ENCODE results near the gene ITPR2.

The ITPR2 gene

DNA sequence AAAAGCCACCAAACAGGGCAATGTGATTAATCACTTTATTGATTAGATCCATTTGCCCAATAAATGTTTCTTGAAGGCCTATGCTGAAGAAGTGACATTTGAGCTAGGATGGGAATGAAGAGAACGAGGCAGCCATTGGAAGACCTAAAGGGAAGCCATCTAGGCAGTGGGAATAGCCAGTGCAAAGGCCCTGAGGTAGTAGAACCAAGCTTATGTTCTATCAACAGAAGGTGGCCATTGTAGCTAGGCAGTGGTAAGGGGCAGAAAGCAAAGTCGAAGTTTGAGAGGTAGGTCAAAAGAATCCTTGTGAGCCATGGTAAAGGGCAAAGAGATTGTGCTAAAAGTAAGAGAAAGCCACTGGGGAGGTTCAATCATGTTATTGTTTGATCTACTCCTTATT is 173.1 kb downstream of the ITPR2 start:
- no peak overlapping the region for H3K23ac ChIP-seq (ENCODE audit: low read length)
- H3K18ac ChIP-seq (ENCODE audit: low read length) = no peak overlapping the region
- H2BK5ac ChIP-seq (ENCODE audit: low read depth, low read length, poor library complexity) = no peak overlapping the region
- no peaks in the 10 kb centered on the region for H3K79me1 ChIP-seq (ENCODE audit: low read length)
- H3K4me1 ChIP-seq (ENCODE audit: control insufficient read depth in 1 of 2, insufficient read depth in 2 of 2, low read length in 2 of 2) = no peaks in the 10 kb centered on the region
- no peak overlapping the region for H2AFZ ChIP-seq (ENCODE audit: insufficient read depth, low read length, poor library complexity)
- no peak overlapping the region for H2BK120ac ChIP-seq (ENCODE audit: insufficient read depth, low read length, poor library complexity)
- H2AK5ac ChIP-seq (ENCODE audit: low read length) = no peak overlapping the region
- H4K8ac ChIP-seq (ENCODE audit: low read depth, low read length) = no peak overlapping the region
- no peaks in the 10 kb centered on the region for H3K27me3 ChIP-seq (ENCODE audit: insufficient read depth, low read length)
- no peak overlapping the region for H3K14ac ChIP-seq (ENCODE audit: low read length)
- H3K4me2 ChIP-seq (ENCODE audit: low read length) = no peak overlapping the region
- H3K9ac ChIP-seq (ENCODE audit: low read length) = no peak overlapping the region
- no CpG with 5 or more reads among the region's 2 CpGs for WGBS (ENCODE audit: extremely low coverage, insufficient coverage, insufficient read length)
- no peak overlapping the region for H2BK12ac ChIP-seq (ENCODE audit: low read length)
- no peaks in the 10 kb centered on the region for H3K79me2 ChIP-seq (ENCODE audit: control insufficient read depth, insufficient read depth, low read length, poor library complexity)
- no peak overlapping the region for H3K4ac ChIP-seq (ENCODE audit: low read depth, low read length)
- peaks cover 1% of the 10 kb centered on the region for H3K9me3 ChIP-seq (ENCODE audit: insufficient read depth, low read depth, low read length)
- H3K27ac ChIP-seq (ENCODE audit: low read depth, low read length) = no peak overlapping the region
- DNase-seq = no peak
- H4K91ac ChIP-seq (ENCODE audit: low read depth, low read length) = no peak overlapping the region
- H3K36me3 ChIP-seq (ENCODE audit: control insufficient read depth in 1 of 2, insufficient read depth in 2 of 2, low read length in 2 of 2) = peaks cover 2 to 3% of the 10 kb centered on the region in 2 experiments
- no peak overlapping the region for H4K12ac ChIP-seq (ENCODE audit: low read depth, low read length)
- H3K4me3 ChIP-seq (ENCODE audit: low read depth, low read length) = no peak overlapping the region

DNA sequence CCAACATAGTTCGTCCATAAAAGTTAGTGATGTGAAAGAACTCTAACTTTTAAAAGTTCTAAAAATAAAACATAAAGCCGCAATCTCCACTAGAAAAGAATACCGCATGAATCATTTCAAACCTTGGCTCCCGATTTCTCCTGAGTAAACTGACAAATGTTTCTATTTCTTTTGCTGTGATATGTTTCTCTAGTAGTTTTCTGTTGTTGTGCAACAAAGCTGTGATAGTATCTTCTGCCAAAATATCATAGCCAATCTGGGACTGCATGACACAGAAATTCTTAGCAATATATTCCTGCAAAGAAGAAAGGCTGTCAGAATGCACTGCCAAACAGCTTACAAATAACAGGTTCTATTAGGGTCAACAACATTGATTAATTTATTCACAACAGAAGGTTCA is 174.0 kb downstream of the ITPR2 start:
- peaks cover 2 to 5% of the 10 kb centered on the region in 2 experiments for H3K36me3 ChIP-seq (ENCODE audit: control insufficient read depth in 1 of 2, insufficient read depth in 2 of 2, low read length in 2 of 2)
- no peaks in the 10 kb centered on the region for H3K79me1 ChIP-seq (ENCODE audit: low read length)
- no peak overlapping the region for H2BK120ac ChIP-seq (ENCODE audit: insufficient read depth, low read length, poor library complexity)
- no peak overlapping the region for H2BK5ac ChIP-seq (ENCODE audit: low read depth, low read length, poor library complexity)
- H3K14ac ChIP-seq (ENCODE audit: low read length) = no peak overlapping the region
- no peak overlapping the region for H2AK5ac ChIP-seq (ENCODE audit: low read length)
- no peaks in the 10 kb centered on the region for H3K27me3 ChIP-seq (ENCODE audit: insufficient read depth, low read length)
- no peak overlapping the region for H3K4me3 ChIP-seq (ENCODE audit: low read depth, low read length)
- H4K12ac ChIP-seq (ENCODE audit: low read depth, low read length) = no peak overlapping the region
- no peak overlapping the region for H4K91ac ChIP-seq (ENCODE audit: low read depth, low read length)
- no peak overlapping the region for H3K27ac ChIP-seq (ENCODE audit: low read depth, low read length)
- no peak for DNase-seq
- H3K4me1 ChIP-seq (ENCODE audit: control insufficient read depth in 1 of 2, insufficient read depth in 2 of 2, low read length in 2 of 2) = no peaks in the 10 kb centered on the region
- H2BK12ac ChIP-seq (ENCODE audit: low read length) = no peak overlapping the region
- no peak overlapping the region for H3K9ac ChIP-seq (ENCODE audit: low read length)
- H3K4me2 ChIP-seq (ENCODE audit: low read length) = no peak overlapping the region
- H3K18ac ChIP-seq (ENCODE audit: low read length) = no peak overlapping the region
- no peak overlapping the region for H4K8ac ChIP-seq (ENCODE audit: low read depth, low read length)
- no CpG with 5 or more reads among the region's 4 CpGs for WGBS (ENCODE audit: extremely low coverage, insufficient coverage, insufficient read length)
- H3K23ac ChIP-seq (ENCODE audit: low read length) = no peak overlapping the region
- no peak overlapping the region for H2AFZ ChIP-seq (ENCODE audit: insufficient read depth, low read length, poor library complexity)
- H3K9me3 ChIP-seq (ENCODE audit: insufficient read depth, low read depth, low read length) = peaks cover 1% of the 10 kb centered on the region
- H3K79me2 ChIP-seq (ENCODE audit: control insufficient read depth, insufficient read depth, low read length, poor library complexity) = no peaks in the 10 kb centered on the region
- no peak overlapping the region for H3K4ac ChIP-seq (ENCODE audit: low read depth, low read length)

DNA sequence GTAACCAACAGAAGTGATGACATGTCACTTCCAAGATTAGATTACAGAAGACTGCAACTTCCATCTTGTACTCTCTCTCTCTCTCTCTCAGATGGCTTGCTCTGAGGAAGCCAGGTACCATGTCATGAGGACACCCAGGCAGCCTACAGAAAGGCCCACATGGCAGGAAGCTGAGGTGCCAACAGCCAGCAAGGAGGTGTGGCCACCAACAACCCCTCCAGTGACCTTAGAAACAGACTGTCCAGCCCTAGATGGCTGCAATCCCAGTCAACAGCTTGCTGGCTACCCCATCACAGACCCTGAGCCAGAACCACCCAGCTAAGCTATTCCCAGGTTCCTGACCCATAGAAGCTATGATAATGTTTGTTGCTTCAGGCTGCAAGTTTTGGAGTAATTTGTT is 178.4 kb downstream of the ITPR2 start:
- H3K36me3 ChIP-seq (ENCODE audit: control insufficient read depth in 1 of 2, insufficient read depth in 2 of 2, low read length in 2 of 2) = peaks cover 2 to 5% of the 10 kb centered on the region in 2 experiments
- H4K91ac ChIP-seq (ENCODE audit: low read depth, low read length) = no peak overlapping the region
- no peaks in the 10 kb centered on the region for H3K9me3 ChIP-seq (ENCODE audit: insufficient read depth, low read depth, low read length)
- H2BK120ac ChIP-seq (ENCODE audit: insufficient read depth, low read length, poor library complexity) = no peak overlapping the region
- H3K27ac ChIP-seq (ENCODE audit: low read depth, low read length) = no peak overlapping the region
- H3K23ac ChIP-seq (ENCODE audit: low read length) = no peak overlapping the region
- no peak overlapping the region for H2BK5ac ChIP-seq (ENCODE audit: low read depth, low read length, poor library complexity)
- no peak overlapping the region for H3K9ac ChIP-seq (ENCODE audit: low read length)
- H4K12ac ChIP-seq (ENCODE audit: low read depth, low read length) = no peak overlapping the region
- H3K4me3 ChIP-seq (ENCODE audit: low read depth, low read length) = no peak overlapping the region
- H3K4ac ChIP-seq (ENCODE audit: low read depth, low read length) = no peak overlapping the region
- H2AFZ ChIP-seq (ENCODE audit: insufficient read depth, low read length, poor library complexity) = no peak overlapping the region
- no peak for DNase-seq
- no peak overlapping the region for H3K14ac ChIP-seq (ENCODE audit: low read length)
- H3K18ac ChIP-seq (ENCODE audit: low read length) = no peak overlapping the region
- no peak overlapping the region for H4K8ac ChIP-seq (ENCODE audit: low read depth, low read length)
- H3K27me3 ChIP-seq (ENCODE audit: insufficient read depth, low read length) = no peaks in the 10 kb centered on the region
- H3K79me1 ChIP-seq (ENCODE audit: low read length) = no peaks in the 10 kb centered on the region
- H2BK12ac ChIP-seq (ENCODE audit: low read length) = no peak overlapping the region
- H3K4me1 ChIP-seq (ENCODE audit: control insufficient read depth in 1 of 2, insufficient read depth in 2 of 2, low read length in 2 of 2) = no peaks in the 10 kb centered on the region
- H2AK5ac ChIP-seq (ENCODE audit: low read length) = no peak overlapping the region
- no peak overlapping the region for H3K4me2 ChIP-seq (ENCODE audit: low read length)
- H3K79me2 ChIP-seq (ENCODE audit: control insufficient read depth, insufficient read depth, low read length, poor library complexity) = no peaks in the 10 kb centered on the region

DNA sequence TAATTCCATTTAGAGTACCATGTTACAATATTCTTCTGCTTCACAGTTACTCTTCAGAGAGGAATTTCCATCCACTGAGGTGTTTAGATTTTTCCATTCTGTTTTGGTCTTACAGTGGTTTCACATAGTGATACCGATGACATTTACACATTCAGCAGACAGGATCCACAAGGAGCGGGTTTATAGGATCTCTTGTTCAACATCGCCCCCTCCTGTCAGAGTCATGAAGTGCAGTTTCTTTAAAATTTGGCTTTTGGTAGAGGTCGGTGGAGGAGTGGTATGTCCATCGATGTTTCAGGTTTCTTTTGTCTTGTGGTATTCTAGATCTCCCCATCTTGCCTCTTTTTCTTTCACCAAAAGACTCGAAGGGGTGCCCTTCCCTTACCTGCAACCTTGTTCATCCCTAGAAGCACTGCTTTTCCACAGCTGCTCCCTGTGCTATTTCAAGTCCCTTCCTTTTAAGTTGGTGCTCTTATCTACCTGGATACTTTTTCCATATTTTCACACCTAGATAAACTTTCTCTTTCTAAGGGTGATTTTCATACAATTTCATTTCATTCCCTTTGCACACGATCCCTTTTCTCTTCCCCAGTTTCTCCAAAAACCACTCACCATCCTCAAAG is 181.3 kb downstream of the ITPR2 start:
- Histone ChIP-seq H3K79me2 (ENCODE audit: control insufficient read depth, insufficient read depth, low read length, poor library complexity) (peaks cover 4% of the 10 kb centered on the region), H2AFZ (ENCODE audit: insufficient read depth, low read length, poor library complexity) (no peak overlapping the region), H2BK120ac (ENCODE audit: insufficient read depth, low read length, poor library complexity) (no peak overlapping the region), H3K79me1 (ENCODE audit: low read length) (peaks cover 2% of the 10 kb centered on the region), H3K9me3 (ENCODE audit: insufficient read depth, low read depth, low read length) (no peaks in the 10 kb centered on the region), H3K4me3 (ENCODE audit: low read depth, low read length) (no peak overlapping the region), H3K36me3 (ENCODE audit: control insufficient read depth in 1 of 2, insufficient read depth in 2 of 2, low read length in 2 of 2) (peaks cover 2 to 7% of the 10 kb centered on the region in 2 experiments), H3K27ac (ENCODE audit: low read depth, low read length) (no peak overlapping the region), H3K18ac (ENCODE audit: low read length) (no peak overlapping the region), H4K8ac (ENCODE audit: low read depth, low read length) (no peak overlapping the region), H3K4me2 (ENCODE audit: low read length) (no peak overlapping the region), H3K9ac (ENCODE audit: low read length) (no peak overlapping the region), H4K12ac (ENCODE audit: low read depth, low read length) (no peak overlapping the region), H2BK5ac (ENCODE audit: low read depth, low read length, poor library complexity) (no peak overlapping the region), H3K4ac (ENCODE audit: low read depth, low read length) (no peak overlapping the region), H3K14ac (ENCODE audit: low read length) (no peak overlapping the region), H2BK12ac (ENCODE audit: low read length) (no peak overlapping the region), H3K4me1 (ENCODE audit: control insufficient read depth in 1 of 2, insufficient read depth in 2 of 2, low read length in 2 of 2) (peaks cover 4 to 6% of the 10 kb centered on the region in 2 experiments), H4K91ac (ENCODE audit: low read depth, low read length) (no peak overlapping the region), H3K23ac (ENCODE audit: low read length) (no peak overlapping the region), H2AK5ac (ENCODE audit: low read length) (no peak overlapping the region), H3K27me3 (ENCODE audit: insufficient read depth, low read length) (no peaks in the 10 kb centered on the region)
- no CpG with 5 or more reads among the region's 7 CpGs for WGBS (ENCODE audit: extremely low coverage, insufficient coverage, insufficient read length)
- DNase-seq = peak; percentile 66 to 90

Measured in trophoblast cell (in vitro differentiated cells and primary cell).